Coronary artery (tissue), 2 donors: ENCODE results near the gene NOD1.

Experiments used
- DNase-seq: peaks from one replicate; pipeline ENCODE4 v3.0.0-alpha.2; 2017; ENCODE audit warnings: low spot score
- H3K27ac ChIP-seq, 2 donors: fragments of 200-600 bp; sonication (generic); one replicate each; pipeline ENCODE4 v1.5.1; 2016 to 2019
- H3K4me3 ChIP-seq: fragments of 200-600 bp; sonication (generic); 2 replicates; pipeline ENCODE4 v1.5.1; 2016; ENCODE audit warnings: mild to moderate bottlenecking, moderate library complexity
- TF ChIP-seq, protein P1 (sequence below): fragments of 200-600 bp; sonication (generic); IDR thresholded peaks from one replicate; pipeline ENCODE4 v1.5.1; 2019; ENCODE audit warnings: antibody characterized with exemption

The NOD1 gene

DNA sequence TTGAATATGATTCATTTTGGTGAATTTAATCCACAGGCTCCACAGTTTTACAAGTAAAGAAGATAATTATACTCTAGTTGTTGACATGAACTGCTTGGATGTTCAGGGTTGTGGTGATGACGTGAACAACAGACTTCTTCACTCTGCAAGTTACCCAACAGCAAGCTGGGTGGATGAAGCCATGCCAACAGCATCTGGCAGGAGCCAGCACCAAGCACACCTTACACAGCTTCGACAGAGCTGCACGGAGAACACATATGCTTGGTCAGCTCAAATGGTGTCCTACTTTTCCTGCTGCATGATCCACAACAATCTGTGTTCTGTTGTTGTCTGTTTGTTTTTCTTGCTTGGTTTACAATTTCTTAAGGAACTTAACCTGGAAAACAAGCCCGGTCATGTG, 9.8 kb downstream of the NOD1 start:
- DNase-seq = no peak
- TF ChIP-seq, protein P1, sequence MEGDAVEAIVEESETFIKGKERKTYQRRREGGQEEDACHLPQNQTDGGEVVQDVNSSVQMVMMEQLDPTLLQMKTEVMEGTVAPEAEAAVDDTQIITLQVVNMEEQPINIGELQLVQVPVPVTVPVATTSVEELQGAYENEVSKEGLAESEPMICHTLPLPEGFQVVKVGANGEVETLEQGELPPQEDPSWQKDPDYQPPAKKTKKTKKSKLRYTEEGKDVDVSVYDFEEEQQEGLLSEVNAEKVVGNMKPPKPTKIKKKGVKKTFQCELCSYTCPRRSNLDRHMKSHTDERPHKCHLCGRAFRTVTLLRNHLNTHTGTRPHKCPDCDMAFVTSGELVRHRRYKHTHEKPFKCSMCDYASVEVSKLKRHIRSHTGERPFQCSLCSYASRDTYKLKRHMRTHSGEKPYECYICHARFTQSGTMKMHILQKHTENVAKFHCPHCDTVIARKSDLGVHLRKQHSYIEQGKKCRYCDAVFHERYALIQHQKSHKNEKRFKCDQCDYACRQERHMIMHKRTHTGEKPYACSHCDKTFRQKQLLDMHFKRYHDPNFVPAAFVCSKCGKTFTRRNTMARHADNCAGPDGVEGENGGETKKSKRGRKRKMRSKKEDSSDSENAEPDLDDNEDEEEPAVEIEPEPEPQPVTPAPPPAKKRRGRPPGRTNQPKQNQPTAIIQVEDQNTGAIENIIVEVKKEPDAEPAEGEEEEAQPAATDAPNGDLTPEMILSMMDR = no peak
- peak overlapping the region; percentile 56 for H3K4me3 ChIP-seq
- peak overlapping the region; percentile 80 to 84 for H3K27ac ChIP-seq

DNA sequence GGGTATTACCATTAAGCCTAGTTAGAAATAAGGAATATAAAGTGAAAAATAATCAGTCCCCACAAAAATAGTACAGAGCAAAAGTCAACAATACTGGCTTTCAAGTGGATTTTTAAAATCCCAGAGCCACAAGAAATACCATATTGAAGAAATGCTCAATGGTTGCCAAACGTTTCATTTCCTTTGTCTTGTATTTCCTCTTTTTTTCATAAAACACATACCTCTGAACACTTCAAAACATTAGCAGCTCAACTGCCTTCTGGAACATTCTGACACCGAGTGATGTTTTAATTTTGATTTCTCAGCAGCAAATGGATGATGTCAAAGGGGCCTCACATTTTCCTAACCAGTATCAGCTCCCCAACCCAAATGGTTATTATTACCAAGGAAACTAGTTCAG, 10.5 kb downstream of the NOD1 start:
- peak overlapping the region; percentile 80 to 84 for H3K27ac ChIP-seq
- no peak for DNase-seq

DNA sequence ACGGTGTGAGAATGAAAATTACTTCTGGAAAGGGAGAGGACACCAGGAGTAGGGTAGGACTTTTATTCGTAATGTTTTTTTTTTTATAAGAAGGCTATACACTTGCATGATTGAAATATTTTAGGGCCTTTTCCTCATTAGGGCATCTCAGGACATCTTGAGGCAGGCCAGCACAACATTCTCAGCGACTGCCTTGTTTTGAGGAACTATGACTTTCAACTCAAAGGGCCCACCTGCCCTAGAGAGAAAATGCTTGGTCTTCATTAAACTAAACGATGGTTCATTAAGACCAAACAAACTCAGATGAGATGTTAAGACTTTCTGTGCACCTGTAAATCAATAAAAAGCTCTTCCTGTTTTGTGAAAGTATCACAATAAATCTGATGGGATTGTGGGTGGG, 11.3 kb downstream of the NOD1 start:
- peak overlapping the region in 1 of 2 donors; percentile 84 for H3K27ac ChIP-seq
- DNase-seq = no peak

More for the DNA sequence above, 10.5 kb downstream of the NOD1 start:
- H3K4me3 ChIP-seq = no peak overlapping the region
- TF ChIP-seq, protein P1 = no peak

DNA sequence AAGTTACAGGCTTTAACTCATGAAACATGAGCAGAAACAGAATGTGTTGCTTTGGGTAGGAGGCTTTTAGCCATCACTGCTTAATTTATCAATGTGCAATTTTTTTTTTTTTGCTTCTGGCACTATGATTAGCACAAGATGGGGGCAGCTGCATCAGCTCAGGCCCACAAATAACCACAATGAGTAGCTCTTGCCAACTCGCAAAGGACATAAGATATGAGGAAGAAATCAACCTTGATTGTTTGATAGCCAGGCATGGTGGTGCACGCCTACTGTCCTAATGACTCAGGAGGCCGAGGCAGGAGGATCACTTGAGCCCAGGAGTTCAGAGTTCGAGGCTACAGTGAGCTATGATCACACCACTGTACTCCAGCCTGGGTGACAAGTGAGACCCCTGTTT, 12.3 kb downstream of the NOD1 start:
- TF ChIP-seq, protein P1 = no peak
- H3K27ac ChIP-seq = peak overlapping the region in 1 of 2 donors; percentile 58
- H3K4me3 ChIP-seq = no peak overlapping the region
- no peak for DNase-seq

More for the DNA sequence above, 11.3 kb downstream of the NOD1 start:
- TF ChIP-seq, protein P1 = no peak
- no peak overlapping the region for H3K4me3 ChIP-seq

DNA sequence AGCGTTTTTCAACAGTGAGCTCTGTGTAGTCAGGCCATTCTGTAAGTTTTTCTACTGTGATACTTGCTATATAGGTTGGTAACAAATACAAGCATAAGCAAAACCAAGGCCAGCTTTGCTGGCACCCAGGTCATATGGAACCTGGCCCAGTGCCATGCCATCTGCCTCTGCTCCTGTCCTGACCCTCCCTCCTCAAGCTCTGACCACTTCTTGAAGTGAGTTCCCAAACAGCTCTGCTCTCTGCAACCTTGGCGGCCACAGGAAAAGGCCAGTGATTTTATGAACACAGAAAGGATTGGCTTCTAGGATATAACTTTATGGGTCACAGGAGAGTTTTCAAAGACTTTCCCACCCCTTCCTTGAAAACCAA, 12.8 kb downstream of the NOD1 start:
- no peak for DNase-seq

DNA sequence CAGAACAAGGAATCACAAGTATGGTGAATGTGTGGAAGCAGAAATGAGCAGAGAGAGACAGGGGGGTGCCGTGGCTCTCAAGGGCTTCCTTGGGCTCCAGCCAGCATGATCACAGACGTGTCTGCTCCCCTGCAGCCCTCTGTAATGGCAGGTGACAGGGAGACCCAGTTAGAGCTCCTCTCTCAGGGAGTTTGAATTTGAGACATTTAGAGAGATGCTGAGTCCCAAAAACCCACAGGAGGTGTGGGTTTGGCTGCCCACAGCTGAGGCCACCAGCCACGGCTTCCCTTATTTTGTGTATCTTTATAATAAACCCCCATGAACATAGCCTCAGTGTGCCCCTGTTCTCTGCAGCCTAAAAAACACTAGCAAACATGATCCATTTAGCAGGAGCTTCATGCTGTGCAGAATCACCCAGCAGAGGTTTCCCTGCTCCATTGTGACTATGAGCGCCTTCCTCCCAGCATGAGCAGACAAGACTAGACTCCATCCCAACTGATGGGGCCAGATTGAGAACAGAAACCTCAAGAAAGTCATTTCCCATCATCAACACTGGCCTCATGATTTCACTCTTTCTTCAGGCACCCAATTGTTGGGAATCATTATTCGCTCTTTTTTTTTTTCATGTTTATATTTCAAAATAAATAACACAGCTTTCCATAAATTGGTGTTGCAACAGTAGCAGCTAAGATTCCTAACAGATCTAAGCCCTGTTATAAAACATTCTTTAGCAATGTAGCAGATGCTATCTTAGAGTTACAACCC, 13.4 kb downstream of the NOD1 start:
- Histone ChIP-seq H3K4me3 (no peak overlapping the region), H3K27ac (peak overlapping the region in 1 of 2 donors; percentile 61)
- TF ChIP-seq, protein P1 = no peak
- no peak for DNase-seq

More for the DNA sequence above, 12.8 kb downstream of the NOD1 start:
- TF ChIP-seq, protein P1 = no peak
- H3K27ac ChIP-seq = peak overlapping the region in 1 of 2 donors; percentile 58
- H3K4me3 ChIP-seq = no peak overlapping the region

DNA sequence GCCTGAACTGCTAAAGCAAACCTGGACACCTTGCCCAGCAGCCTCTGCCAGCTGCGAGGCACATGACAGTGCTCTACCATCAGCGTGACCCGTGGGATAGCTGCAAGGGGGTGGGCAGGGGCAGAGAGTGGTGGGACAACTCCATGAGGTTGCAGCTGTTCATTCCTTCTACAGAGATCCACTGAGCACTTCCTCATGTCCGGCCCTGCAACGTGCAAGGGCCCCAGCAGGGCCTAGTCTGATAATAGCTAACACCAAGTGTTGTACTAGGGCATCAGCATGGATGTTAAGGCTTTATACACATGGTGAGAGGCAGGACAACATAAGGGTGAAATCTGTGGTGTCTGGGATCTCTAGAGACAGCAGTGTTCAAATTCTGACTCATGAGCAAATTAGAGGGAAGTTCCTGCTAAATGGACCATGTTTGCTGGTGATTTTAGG, 14.3 kb downstream of the NOD1 start:
- TF ChIP-seq, protein P1 = no peak
- DNase-seq = no peak
- Histone ChIP-seq H3K27ac (peak overlapping the region in 1 of 2 donors; percentile 61), H3K4me3 (no peak overlapping the region)
